ENCODE data around the gene LRP1B. TPM values are rescaled to one million over a fixed set of nuclear protein-coding genes. Genes with fewer than 3 reads are reported as not detected.

LRP1B gene
- polyA plus RNA-seq, 1 of the 3 experiments (the other 2 are of a cell fraction), result 0.28 TPM

- no peak overlapping the region for H3K27ac ChIP-seq (ENCODE audit: low read depth in 2 of 2, low read length in 1 of 2)
- no peaks in the 10 kb centered on the region for H4K20me1 ChIP-seq (ENCODE audit: insufficient read depth)
- no peak for DNase-seq
- H3F3A ChIP-seq (replicated peaks; ENCODE audit: insufficient read depth), result no peaks in the 10 kb centered on the region
- no peaks in the 10 kb centered on the region for H3K9me3 ChIP-seq
- H3K4me2 ChIP-seq, result no peak overlapping the region
- peaks cover 0 to 8% of the 10 kb centered on the region in 2 experiments; a peak in 2 of 4 replicates for H3K4me1 ChIP-seq (ENCODE audit: control insufficient read depth in 1 of 2, insufficient read depth in 2 of 2, low read depth in 1 of 2, low read length in 1 of 2)
- POLR2A ChIA-PET, result no interaction called here
- no peaks in the 10 kb centered on the region for H3K79me2 ChIP-seq (ENCODE audit: insufficient read depth)
- H2AFZ ChIP-seq (ENCODE audit: low read depth), result no peak overlapping the region
- TF ChIP-seq TCF12 (IDR thresholded peaks at IDR 0.05) (no peak), FOXM1 (IDR thresholded peaks at IDR 0.05; ENCODE audit: low read depth) (no peak), RXRA (IDR thresholded peaks at IDR 0.05; ENCODE audit: borderline replicate concordance, low read depth) (no peak), POLR2AphosphoS5 (IDR thresholded peaks at IDR 0.05; ENCODE audit: low read depth, low read length) (no peak), GABPA (IDR thresholded peaks at IDR 0.05; ENCODE audit: low read depth) (no peak), CHD2 (IDR thresholded peaks at IDR 0.05; ENCODE audit: low read length, partially characterized antibody) (no peak), GATA2 (CRISPR knock-in tag; IDR thresholded peaks at IDR 0.05) (no peak)
- TF ChIP-seq, protein P1, sequence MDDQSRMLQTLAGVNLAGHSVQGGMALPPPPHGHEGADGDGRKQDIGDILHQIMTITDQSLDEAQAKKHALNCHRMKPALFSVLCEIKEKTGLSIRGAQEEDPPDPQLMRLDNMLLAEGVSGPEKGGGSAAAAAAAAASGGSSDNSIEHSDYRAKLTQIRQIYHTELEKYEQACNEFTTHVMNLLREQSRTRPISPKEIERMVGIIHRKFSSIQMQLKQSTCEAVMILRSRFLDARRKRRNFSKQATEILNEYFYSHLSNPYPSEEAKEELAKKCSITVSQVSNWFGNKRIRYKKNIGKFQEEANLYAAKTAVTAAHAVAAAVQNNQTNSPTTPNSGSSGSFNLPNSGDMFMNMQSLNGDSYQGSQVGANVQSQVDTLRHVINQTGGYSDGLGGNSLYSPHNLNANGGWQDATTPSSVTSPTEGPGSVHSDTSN (IDR thresholded peaks at IDR 0.05), result no peak
- H3K36me3 ChIP-seq (replicated peaks in 1 of 2; ENCODE audit: control insufficient read depth in 1 of 2, insufficient read depth in 2 of 2, low read length in 1 of 2), result no peaks in the 10 kb centered on the region
- WGBS (ENCODE audit: low lambda C conversion rate), result 83% methylated on average over 2 of the region's 2 CpGs
- CTCF ChIA-PET, result no interaction called here
- H3K9ac ChIP-seq, result no peak overlapping the region
- no peaks in the 10 kb centered on the region for H3K27me3 ChIP-seq (ENCODE audit: insufficient read depth)
- H3K9me2 ChIP-seq, result no peaks in the 10 kb centered on the region
- no peak overlapping the region for H3K4me3 ChIP-seq (ENCODE audit: low read depth in 2 of 2, low read length in 1 of 2)
These were observed 604.1 kb downstream of the LRP1B start for GRCh38 chr2:141526760-141527159.

- CTCF ChIA-PET, result no interaction called here
These were observed 606.0 kb downstream of the LRP1B start for GRCh38 chr2:141524777-141525176.

More at GRCh38 chr2:141524777-141525176, 606.0 kb downstream of the LRP1B start:
- 60% methylated on average over 3 of the region's 3 CpGs for WGBS (ENCODE audit: low lambda C conversion rate)
- Histone ChIP-seq H4K20me1 (ENCODE audit: insufficient read depth) (no peaks in the 10 kb centered on the region), H3K79me2 (ENCODE audit: insufficient read depth) (no peaks in the 10 kb centered on the region), H3K4me1 (ENCODE audit: control insufficient read depth in 1 of 2, insufficient read depth in 2 of 2, low read depth in 1 of 2, low read length in 1 of 2) (peaks cover 0 to 8% of the 10 kb centered on the region in 2 experiments; a peak in 2 of 4 replicates), H3K36me3 (replicated peaks in 1 of 2; ENCODE audit: control insufficient read depth in 1 of 2, insufficient read depth in 2 of 2, low read length in 1 of 2) (no peaks in the 10 kb centered on the region), H3K27me3 (ENCODE audit: insufficient read depth) (no peaks in the 10 kb centered on the region), H3K9me2 (no peaks in the 10 kb centered on the region), H3K4me3 (ENCODE audit: low read depth in 2 of 2, low read length in 1 of 2) (no peak overlapping the region), H3K9ac (no peak overlapping the region), H3K27ac (ENCODE audit: low read depth in 2 of 2, low read length in 1 of 2) (no peak overlapping the region), H3F3A (replicated peaks; ENCODE audit: insufficient read depth) (no peaks in the 10 kb centered on the region), H3K4me2 (no peak overlapping the region), H2AFZ (ENCODE audit: low read depth) (no peak overlapping the region), H3K9me3 (no peaks in the 10 kb centered on the region)
- DNase-seq, result no peak
- TF ChIP-seq JUND (IDR thresholded peaks at IDR 0.05), result no peak
- TF ChIP-seq, protein P2, sequence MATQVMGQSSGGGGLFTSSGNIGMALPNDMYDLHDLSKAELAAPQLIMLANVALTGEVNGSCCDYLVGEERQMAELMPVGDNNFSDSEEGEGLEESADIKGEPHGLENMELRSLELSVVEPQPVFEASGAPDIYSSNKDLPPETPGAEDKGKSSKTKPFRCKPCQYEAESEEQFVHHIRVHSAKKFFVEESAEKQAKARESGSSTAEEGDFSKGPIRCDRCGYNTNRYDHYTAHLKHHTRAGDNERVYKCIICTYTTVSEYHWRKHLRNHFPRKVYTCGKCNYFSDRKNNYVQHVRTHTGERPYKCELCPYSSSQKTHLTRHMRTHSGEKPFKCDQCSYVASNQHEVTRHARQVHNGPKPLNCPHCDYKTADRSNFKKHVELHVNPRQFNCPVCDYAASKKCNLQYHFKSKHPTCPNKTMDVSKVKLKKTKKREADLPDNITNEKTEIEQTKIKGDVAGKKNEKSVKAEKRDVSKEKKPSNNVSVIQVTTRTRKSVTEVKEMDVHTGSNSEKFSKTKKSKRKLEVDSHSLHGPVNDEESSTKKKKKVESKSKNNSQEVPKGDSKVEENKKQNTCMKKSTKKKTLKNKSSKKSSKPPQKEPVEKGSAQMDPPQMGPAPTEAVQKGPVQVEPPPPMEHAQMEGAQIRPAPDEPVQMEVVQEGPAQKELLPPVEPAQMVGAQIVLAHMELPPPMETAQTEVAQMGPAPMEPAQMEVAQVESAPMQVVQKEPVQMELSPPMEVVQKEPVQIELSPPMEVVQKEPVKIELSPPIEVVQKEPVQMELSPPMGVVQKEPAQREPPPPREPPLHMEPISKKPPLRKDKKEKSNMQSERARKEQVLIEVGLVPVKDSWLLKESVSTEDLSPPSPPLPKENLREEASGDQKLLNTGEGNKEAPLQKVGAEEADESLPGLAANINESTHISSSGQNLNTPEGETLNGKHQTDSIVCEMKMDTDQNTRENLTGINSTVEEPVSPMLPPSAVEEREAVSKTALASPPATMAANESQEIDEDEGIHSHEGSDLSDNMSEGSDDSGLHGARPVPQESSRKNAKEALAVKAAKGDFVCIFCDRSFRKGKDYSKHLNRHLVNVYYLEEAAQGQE (IDR thresholded peaks at IDR 0.05; ENCODE audit: low read depth, low read length), result no peak
- no peak for TF ChIP-seq TEAD4 (IDR thresholded peaks at IDR 0.05; ENCODE audit: borderline replicate concordance, insufficient read depth)
- no peak for TF ChIP-seq SMC3 (IDR thresholded peaks at IDR 0.05; ENCODE audit: low read depth, low read length)
- POLR2A ChIA-PET, result no interaction called here
